ENCODE measurements around the gene GGA1. TPM values are rescaled to one million over a fixed set of nuclear protein-coding genes. Genes with fewer than 3 reads are reported as not detected.

Gene GGA1
- polyA plus RNA-seq, 1 experiment: 26.1 TPM

GRCh38 chr22:37672920-37673455, 64.4 kb downstream of the GGA1 start:
- Histone ChIP-seq H3K9me3 (ENCODE audit: control insufficient read depth, insufficient read depth, low read length) (no peaks in the 10 kb centered on the region; the same call in 1 of the 2 replicates), H3K27me3 (ENCODE audit: control insufficient read depth, insufficient read depth, low read length) (no peaks in the 10 kb centered on the region), H3K4me3 (ENCODE audit: low read depth, low read length) (no peak overlapping the region), H3K27ac (ENCODE audit: low read depth, low read length) (no peak overlapping the region)
- no peak for DNase-seq (ENCODE audit: low read depth, low spot score)
- ChIA-PET CTCF (interaction anchor here (1.4 kb wide), 1 partner anchor 12 kb away, joined by 3 read pairs; no protein-coding TSS in a partner anchor), POLR2A (no interaction called here)
- TF ChIP-seq, protein P1, sequence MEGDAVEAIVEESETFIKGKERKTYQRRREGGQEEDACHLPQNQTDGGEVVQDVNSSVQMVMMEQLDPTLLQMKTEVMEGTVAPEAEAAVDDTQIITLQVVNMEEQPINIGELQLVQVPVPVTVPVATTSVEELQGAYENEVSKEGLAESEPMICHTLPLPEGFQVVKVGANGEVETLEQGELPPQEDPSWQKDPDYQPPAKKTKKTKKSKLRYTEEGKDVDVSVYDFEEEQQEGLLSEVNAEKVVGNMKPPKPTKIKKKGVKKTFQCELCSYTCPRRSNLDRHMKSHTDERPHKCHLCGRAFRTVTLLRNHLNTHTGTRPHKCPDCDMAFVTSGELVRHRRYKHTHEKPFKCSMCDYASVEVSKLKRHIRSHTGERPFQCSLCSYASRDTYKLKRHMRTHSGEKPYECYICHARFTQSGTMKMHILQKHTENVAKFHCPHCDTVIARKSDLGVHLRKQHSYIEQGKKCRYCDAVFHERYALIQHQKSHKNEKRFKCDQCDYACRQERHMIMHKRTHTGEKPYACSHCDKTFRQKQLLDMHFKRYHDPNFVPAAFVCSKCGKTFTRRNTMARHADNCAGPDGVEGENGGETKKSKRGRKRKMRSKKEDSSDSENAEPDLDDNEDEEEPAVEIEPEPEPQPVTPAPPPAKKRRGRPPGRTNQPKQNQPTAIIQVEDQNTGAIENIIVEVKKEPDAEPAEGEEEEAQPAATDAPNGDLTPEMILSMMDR (IDR thresholded peaks at IDR 0.05; ENCODE audit: low read depth, low read length): no peak

DNA sequence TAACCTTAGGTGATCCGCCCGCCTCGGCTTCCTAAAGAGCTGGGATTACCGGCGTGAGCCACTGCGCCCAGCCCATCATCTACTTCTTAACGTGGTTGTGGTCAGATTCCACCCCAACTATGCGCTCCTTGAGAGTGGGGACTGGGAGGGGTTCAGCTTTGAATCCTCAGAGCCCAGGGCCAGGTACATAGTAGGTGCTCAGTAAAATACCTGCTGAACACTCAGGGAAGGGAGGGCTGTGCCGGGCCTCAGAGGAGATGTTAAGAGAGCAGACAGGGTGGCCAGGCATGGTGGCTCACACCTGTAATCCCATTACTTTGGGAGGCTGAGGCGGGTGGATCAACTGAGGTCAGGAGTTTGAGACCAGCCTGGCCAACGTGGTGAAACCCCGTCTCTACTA, 65.6 kb downstream of the GGA1 start:
- TF ChIP-seq, protein P1 (IDR thresholded peaks at IDR 0.05; ENCODE audit: low read depth, low read length): no peak
- H3K27me3 ChIP-seq (ENCODE audit: control insufficient read depth, insufficient read depth, low read length): no peaks in the 10 kb centered on the region
- DNase-seq (ENCODE audit: low read depth, low spot score): no peak
- peak overlapping the region; percentile 94 for H3K27ac ChIP-seq (ENCODE audit: low read depth, low read length)
- ChIA-PET CTCF (interaction anchor here (1.4 kb wide), 1 partner anchor 13 kb away, joined by 3 read pairs; no protein-coding TSS in a partner anchor), POLR2A (interaction anchor here (1.2 to 2.5 kb wide), 3 partner anchors 10 to 29 kb away, joined by 3 to 46 read pairs (median 20); partner anchors contain the start of gene PDXP)
- H3K9me3 ChIP-seq (ENCODE audit: control insufficient read depth, insufficient read depth, low read length): no peaks in the 10 kb centered on the region; the same call in 1 of the 2 replicates
- H3K4me3 ChIP-seq (ENCODE audit: low read depth, low read length): no peak overlapping the region

DNA sequence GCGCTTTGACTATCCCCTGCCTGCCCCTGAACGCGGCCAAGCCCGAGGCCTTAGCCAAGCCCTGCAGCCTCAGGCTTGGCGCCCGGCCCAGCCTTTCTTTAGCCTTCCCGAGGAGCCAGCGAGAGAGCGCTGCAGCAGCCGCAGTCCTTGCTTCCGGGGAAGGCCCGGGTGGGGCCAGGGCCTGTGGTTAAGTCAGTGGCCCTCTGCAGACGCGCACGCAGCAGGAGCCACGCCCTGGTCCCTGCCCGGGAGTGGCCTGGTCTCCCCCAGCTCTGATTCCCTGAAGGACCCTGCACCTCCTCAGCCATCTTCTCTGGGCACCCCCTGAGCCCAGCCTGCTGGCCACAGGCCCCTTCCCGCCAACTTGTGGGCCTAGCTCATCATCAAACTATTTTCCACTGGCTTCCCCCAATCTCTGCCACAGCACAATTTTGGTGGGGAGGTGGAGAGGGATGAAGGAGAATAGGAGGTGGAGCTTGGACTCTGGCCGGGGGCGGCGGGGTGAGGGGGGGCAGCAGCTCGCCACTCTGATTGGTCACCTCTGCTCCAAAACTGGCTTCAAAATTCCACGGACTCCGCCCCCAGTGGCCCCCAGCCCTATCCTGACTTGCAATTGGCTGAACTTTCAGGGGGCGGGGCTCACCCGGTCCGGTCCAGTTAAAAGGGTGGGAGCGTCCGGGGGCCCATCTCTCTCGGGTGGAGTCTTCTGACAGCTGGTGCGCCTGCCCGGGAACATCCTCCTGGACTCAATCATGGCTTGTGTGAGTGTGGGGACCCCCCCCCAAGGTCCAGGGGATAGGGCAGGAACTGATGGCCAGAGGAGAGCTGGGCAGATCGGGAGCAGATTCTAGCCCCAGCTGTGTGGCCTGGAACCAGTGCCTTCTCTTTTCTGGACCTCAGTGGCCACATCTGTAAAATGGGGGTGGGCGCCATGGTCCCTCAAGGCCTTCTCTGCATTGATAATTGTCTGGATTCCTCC, 66.6 kb downstream of the GGA1 start, which contains the start of gene LGALS1:
Gene LGALS1 (plus strand): TSS at position 686 of the 979 bp plus-strand sequence. CDS start 67 bp downstream, at position 753.
- POLR2A ChIA-PET: interaction anchor here (0.6 to 4.1 kb wide), 21 partner anchors 11 to 133 kb away, joined by 3 to 52 read pairs (median 8); partner anchors contain the start of genes GCAT, GGA1, LGALS2 and NOL12
- peak within 1 kb of the TSS; percentile 94 for H3K27ac ChIP-seq (ENCODE audit: low read depth, low read length)
- no peaks in the 10 kb centered on the region for H3K27me3 ChIP-seq (ENCODE audit: control insufficient read depth, insufficient read depth, low read length)
- DNase-seq (ENCODE audit: low read depth, low spot score): peak; percentile 98
- no peaks in the 10 kb centered on the region; the same call in 1 of the 2 replicates for H3K9me3 ChIP-seq (ENCODE audit: control insufficient read depth, insufficient read depth, low read length)
- CTCF ChIA-PET: interaction anchor here (0.7 to 1.6 kb wide), 4 partner anchors 8 to 116 kb away, joined by 3 to 16 read pairs (median 4); no protein-coding TSS in a partner anchor
- peak within 1 kb of the TSS; percentile 97 for H3K4me3 ChIP-seq (ENCODE audit: low read depth, low read length)
- TF ChIP-seq, protein P1 (IDR thresholded peaks at IDR 0.05; ENCODE audit: low read depth, low read length): 0 out of 2 replicates have a peak, but pooled peaks have one; percentile 9

DNA sequence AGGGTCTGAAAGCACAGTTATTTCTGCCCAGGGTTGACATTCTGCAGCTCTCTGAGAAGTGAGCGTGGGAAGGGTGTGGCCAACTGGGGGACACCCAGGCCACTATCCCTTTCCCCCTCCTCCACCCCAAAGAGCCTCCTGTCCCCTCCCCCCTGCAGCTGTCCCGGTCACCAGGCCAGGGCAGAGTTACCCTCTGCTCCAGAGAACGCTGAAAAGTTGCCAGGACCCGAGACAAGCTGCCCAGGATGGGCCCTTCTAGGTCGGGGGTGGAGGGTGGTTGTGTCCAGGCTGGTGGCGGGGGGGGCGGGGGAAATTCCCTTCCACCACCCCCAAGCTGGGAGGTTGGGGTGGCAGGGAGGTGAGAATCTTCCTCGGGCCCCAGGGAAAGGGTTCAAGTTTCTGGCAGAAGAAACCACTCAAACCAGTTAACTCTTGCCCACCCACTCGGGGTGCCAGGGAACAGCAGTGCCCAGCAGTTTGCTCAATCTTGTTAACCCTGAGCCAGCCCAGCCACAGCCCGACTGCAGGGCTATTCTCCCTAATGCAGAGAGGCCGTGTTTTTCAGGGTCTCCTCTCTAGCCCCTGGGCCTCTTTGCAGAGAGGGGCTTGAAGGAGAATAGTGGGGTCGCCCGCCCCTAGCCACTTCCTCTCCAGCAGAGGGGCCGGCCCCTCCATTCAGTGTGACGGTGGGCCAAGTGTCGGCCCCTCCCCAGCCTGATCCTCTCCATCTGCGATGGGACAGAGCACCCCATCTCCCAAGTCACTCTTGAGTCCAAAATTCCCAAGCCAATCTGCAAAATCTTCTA, 67.5 kb downstream of the GGA1 start:
- H3K4me3 ChIP-seq (ENCODE audit: low read depth, low read length): peak overlapping the region; percentile 97
- peak overlapping the region; percentile 72 for H3K27ac ChIP-seq (ENCODE audit: low read depth, low read length)
- TF ChIP-seq, protein P1 (IDR thresholded peaks at IDR 0.05; ENCODE audit: low read depth, low read length): no peak
- H3K27me3 ChIP-seq (ENCODE audit: control insufficient read depth, insufficient read depth, low read length): no peaks in the 10 kb centered on the region
- H3K9me3 ChIP-seq (ENCODE audit: control insufficient read depth, insufficient read depth, low read length): no peaks in the 10 kb centered on the region; the same call in 1 of the 2 replicates
- no peak for DNase-seq (ENCODE audit: low read depth, low spot score)
- ChIA-PET POLR2A (interaction anchor here (0.6 to 4.1 kb wide), 14 partner anchors 10 to 129 kb away, joined by 3 to 52 read pairs (median 13); partner anchors contain the start of genes GGA1, NOL12 and PDXP), CTCF (interaction anchor here (0.5 to 1.6 kb wide), 2 partner anchors 12 to 33 kb away, joined by 6 to 16 read pairs; no protein-coding TSS in a partner anchor)
